SK-N-SH (cell line): ENCODE measurements around the gene ARPIN. TPM values are rescaled to one million over a fixed set of nuclear protein-coding genes. Genes with fewer than 3 reads are reported as not detected.

Experiments
- CTCF ChIA-PET: fragments of 300-600, 350-600 bp; formaldehyde crosslinking; extraction: SDS; loops from one replicate; lab custom pipeline; 2021; lab: Yijun Ruan, JAX
- POLR2A ChIA-PET: fragments of 350-600 bp; sonication (Branson Sonifier 250); formaldehyde crosslinking; extraction: SDS; loops from one replicate; lab custom pipeline; 2020; ENCODE audit warnings: antibody characterized with exemption, inconsistent platforms; lab: Yijun Ruan, JAX
- DNase-seq: peaks from one replicate; pipeline ENCODE4 v3.0.0; 2012
- H2AFZ ChIP-seq: fragments of 200-600 bp; sonication (generic); 2 replicates; pipeline ENCODE4 v1.8.1; 2016; ENCODE audit warnings: antibody characterized with exemption, mild to moderate bottlenecking, low read depth
- H3F3A ChIP-seq: fragments of 200-600 bp; sonication (generic); replicated peaks from 2 replicates; pipeline ENCODE3; 2016; ENCODE audit warnings: antibody characterized with exemption, mild to moderate bottlenecking; ENCODE audit not compliant: insufficient read depth
- H3K27ac ChIP-seq, 2 experiments: fragments of 200-500 bp in 1 of 2; fragments of 200-600 bp in 1 of 2; sonication (Bioruptor generic) in 1 of 2; sonication (generic), shearing (Covaris generic) in 1 of 2; 2 replicates each; pipeline versions ENCODE4 v1.5.1 to v1.6.1; 2014 to 2016; ENCODE audit warnings: low read depth in 2 of 2, inconsistent platforms in 1 of 2, low read length in 1 of 2, mild to moderate bottlenecking in 1 of 2, mixed read lengths in 1 of 2
- H3K27me3 ChIP-seq: fragments of 200-600 bp; sonication (generic), shearing (Covaris generic); 2 replicates; pipeline ENCODE4 v1.6.1; 2016; ENCODE audit warnings: mixed run types; ENCODE audit not compliant: insufficient read depth
- H3K36me3 ChIP-seq, 2 experiments: fragments of 200-500 bp in 1 of 2; fragments of 200-600 bp in 1 of 2; sonication (Bioruptor generic) in 1 of 2; sonication (generic) in 1 of 2; replicated peaks in 1 of 2; 2 replicates each; pipeline versions ENCODE3 to v1.5.1; 2014 to 2016; ENCODE audit warnings: low read length in 1 of 2, mild to moderate bottlenecking in 1 of 2; ENCODE audit not compliant: insufficient read depth in 2 of 2, control insufficient read depth in 1 of 2
- H3K4me1 ChIP-seq, 2 experiments: fragments of 200-500 bp in 1 of 2; fragments of 200-600 bp in 1 of 2; sonication (Bioruptor generic) in 1 of 2; sonication (generic), shearing (Covaris generic) in 1 of 2; 2 replicates each; pipeline versions ENCODE4 v1.5.1 to v1.6.1; 2014 to 2016; ENCODE audit warnings: low read depth in 1 of 2, low read length in 1 of 2, mixed run types in 1 of 2; ENCODE audit not compliant: insufficient read depth in 2 of 2, control insufficient read depth in 1 of 2
- H3K4me2 ChIP-seq: fragments of 200-600 bp; sonication (generic), shearing (Covaris generic); 2 replicates; pipeline ENCODE4 v1.6.1; 2017; ENCODE audit warnings: mixed run types
- H3K4me3 ChIP-seq, 2 experiments: fragments of 200-500 bp in 1 of 2; fragments of 200-600 bp in 1 of 2; sonication (Bioruptor generic) in 1 of 2; sonication (generic), shearing (Covaris generic) in 1 of 2; 2 replicates each; pipeline versions ENCODE4 v1.5.1 to v1.8.1; 2014 to 2016; ENCODE audit warnings: low read depth in 2 of 2, inconsistent platforms in 1 of 2, low read length in 1 of 2, mild to moderate bottlenecking in 1 of 2, mixed read lengths in 1 of 2, moderate library complexity in 1 of 2
- H3K79me2 ChIP-seq: fragments of 200-600 bp; sonication (generic); 2 replicates; pipeline ENCODE4 v1.8.1; 2017; ENCODE audit warnings: mild to moderate bottlenecking; ENCODE audit not compliant: insufficient read depth
- H3K9ac ChIP-seq: fragments of 200-600 bp; sonication (generic); 2 replicates; pipeline ENCODE4 v1.6.1; 2017; ENCODE audit warnings: mixed run types
- H3K9me2 ChIP-seq: fragments of 200-600 bp; sonication (generic); 2 replicates; pipeline ENCODE4 v1.6.1; 2017; ENCODE audit warnings: mixed run types
- H3K9me3 ChIP-seq: fragments of 200-600 bp; sonication (generic); 2 replicates; pipeline ENCODE4 v1.6.1; 2017; ENCODE audit warnings: mixed run types, mild to moderate bottlenecking, moderate library complexity
- H4K20me1 ChIP-seq: fragments of 200-600 bp; sonication (generic); 2 replicates; pipeline ENCODE4 v1.6.1; 2017; ENCODE audit warnings: mild to moderate bottlenecking, mixed run types; ENCODE audit not compliant: insufficient read depth
- CHD2 ChIP-seq: fragments of 150-350 bp; IDR thresholded peaks from 2 replicates; pipeline ENCODE4 v1.6.1; 2018; ENCODE audit warnings: low read length; ENCODE audit not compliant: partially characterized antibody
- CTCF ChIP-seq: fragments of 200-600 bp; sonication (generic); IDR thresholded peaks from 2 replicates; pipeline ENCODE4 v1.6.1; 2017; ENCODE audit warnings: antibody characterized with exemption, mild to moderate bottlenecking, moderate library complexity
- EP300 ChIP-seq, 2 experiments: IDR thresholded peaks; 2 replicates each; pipeline versions ENCODE4 v1.4.0 to v1.6.1; 2012; ENCODE audit warnings: borderline replicate concordance in 1 of 2, low read depth in 1 of 2, low read length in 1 of 2
- FOXM1 ChIP-seq: IDR thresholded peaks from 2 replicates; pipeline ENCODE4 v1.4.0; 2012; ENCODE audit warnings: low read depth, mild to moderate bottlenecking
- GATA2 ChIP-seq: sonication (generic); formaldehyde crosslinking; IDR thresholded peaks from 2 replicates; pipeline ENCODE4 v1.5.0; 2020; ENCODE audit warnings: mild to moderate bottlenecking, missing genetic modification reagents
- MXI1 ChIP-seq: IDR thresholded peaks from 2 replicates; pipeline ENCODE4 v1.6.1; 2012; ENCODE audit warnings: mild to moderate bottlenecking, low read depth, low read length, improper control_type of control experiment
- POLR2AphosphoS5 ChIP-seq: IDR thresholded peaks from 2 replicates; pipeline ENCODE4 v1.6.1; 2012; ENCODE audit warnings: low read depth, low read length
- RCOR1 ChIP-seq: fragments of 150-350 bp; IDR thresholded peaks from 2 replicates; pipeline ENCODE4 v1.6.1; 2017; ENCODE audit warnings: antibody characterized with exemption, low read length
- RFX5 ChIP-seq: IDR thresholded peaks from 2 replicates; pipeline ENCODE4 v1.6.1; 2012; ENCODE audit warnings: mild to moderate bottlenecking, improper control_type of control experiment, low read length
- SIN3A ChIP-seq: IDR thresholded peaks from 2 replicates; pipeline ENCODE4 v1.6.1; 2012; ENCODE audit warnings: low read depth, mild to moderate bottlenecking, low read length, moderate library complexity, borderline replicate concordance
- TAF1 ChIP-seq: IDR thresholded peaks from 2 replicates; pipeline ENCODE4 v1.6.1; 2012; ENCODE audit warnings: low read depth, mild to moderate bottlenecking, low read length, moderate library complexity, borderline replicate concordance
- TCF12 ChIP-seq: IDR thresholded peaks from 2 replicates; pipeline ENCODE4 v1.4.0; 2012
- USF2 ChIP-seq: fragments of 150-350 bp; IDR thresholded peaks from 2 replicates; pipeline ENCODE4 v1.6.1; 2017; ENCODE audit warnings: antibody characterized with exemption, low read length, low read depth, borderline replicate concordance
- YY1 ChIP-seq: IDR thresholded peaks from 2 replicates; pipeline ENCODE4 v1.4.0; 2012; ENCODE audit warnings: low read depth, mild to moderate bottlenecking
- WGBS: methylation state at CpG from one replicate; pipeline ENCODE4 v1.1.6; 2017; ENCODE audit warnings: low lambda C conversion rate; 5-methylcytosine and 5-hydroxymethylcytosine counted together
- polyA plus RNA-seq, 3 experiments: library from polyadenylated mRNA; depleted of rRNA; stranded (reverse); fragments of >200 nt; gene quantifications; 2 replicates each; pipeline ENCODE4 v1.2.3, GENCODE V29; 2012
- TF ChIP-seq, protein P1 (sequence below): fragments of 150-350 bp; IDR thresholded peaks from 2 replicates; pipeline ENCODE4 v1.6.1; 2016; ENCODE audit warnings: mild to moderate bottlenecking, low read depth, low read length

The ARPIN gene
- polyA plus RNA-seq, 1 of the 3 experiments (the other 2 are of a cell fraction), result 13.5 TPM

- Histone ChIP-seq H3K36me3 (peaks cover 0 to 9% of the 10 kb centered on the region in 2 experiments), H3K4me3 (no peak overlapping the region), H3K9me2 (no peaks in the 10 kb centered on the region), H3K79me2 (no peaks in the 10 kb centered on the region)
- no peak for TF ChIP-seq CHD2
- TF ChIP-seq, protein P1, sequence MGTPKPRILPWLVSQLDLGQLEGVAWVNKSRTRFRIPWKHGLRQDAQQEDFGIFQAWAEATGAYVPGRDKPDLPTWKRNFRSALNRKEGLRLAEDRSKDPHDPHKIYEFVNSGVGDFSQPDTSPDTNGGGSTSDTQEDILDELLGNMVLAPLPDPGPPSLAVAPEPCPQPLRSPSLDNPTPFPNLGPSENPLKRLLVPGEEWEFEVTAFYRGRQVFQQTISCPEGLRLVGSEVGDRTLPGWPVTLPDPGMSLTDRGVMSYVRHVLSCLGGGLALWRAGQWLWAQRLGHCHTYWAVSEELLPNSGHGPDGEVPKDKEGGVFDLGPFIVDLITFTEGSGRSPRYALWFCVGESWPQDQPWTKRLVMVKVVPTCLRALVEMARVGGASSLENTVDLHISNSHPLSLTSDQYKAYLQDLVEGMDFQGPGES, result no peak
- TF ChIP-seq MXI1, result no peak
- TF ChIP-seq TAF1, result no peak
- TF ChIP-seq EP300 (IDR thresholded peaks at IDR 0.05; ENCODE audit: borderline replicate concordance in 1 of 2, low read depth in 1 of 2, low read length in 1 of 2), result no peak
- TF ChIP-seq USF2, result no peak
- no peak for TF ChIP-seq FOXM1
- TF ChIP-seq YY1, result no peak
- no peak for TF ChIP-seq RCOR1
- no peak for TF ChIP-seq POLR2AphosphoS5
- TF ChIP-seq CTCF, result no peak
- no peak for TF ChIP-seq TCF12
- no peak for TF ChIP-seq RFX5
- TF ChIP-seq GATA2 (CRISPR knock-in tag), result no peak
- TF ChIP-seq SIN3A, result no peak
- TF ChIP-seq, all 33 proteins: peak for 0
- Histone ChIP-seq H3F3A (peaks cover 12% of the 10 kb centered on the region), H3K27ac (no peak overlapping the region), H3K9ac (no peak overlapping the region), H4K20me1 (no peaks in the 10 kb centered on the region), H3K4me2 (no peak overlapping the region), H3K9me3 (no peaks in the 10 kb centered on the region), H2AFZ (no peak overlapping the region), H3K27me3 (no peaks in the 10 kb centered on the region), H3K4me1 (no peaks in the 10 kb centered on the region)
- ChIA-PET CTCF (interaction anchor here (0.6 to 4.1 kb wide), 6 partner anchors 10 to 822 kb away, joined by 3 to 29 read pairs (median 4); no protein-coding TSS in a partner anchor), POLR2A (no interaction called here)
- DNase-seq, result no peak
- WGBS, result 89% methylated on average over 12 of the region's 12 CpGs
Measured at GRCh38 chr15:89899295-89899945, 13.3 kb downstream of the ARPIN start.
